ENCODE results near the gene PRR11. TPM values are rescaled to one million over a fixed set of nuclear protein-coding genes. Genes with fewer than 3 reads are reported as not detected.
A peak's percentile ranks its signal among the peaks of the same experiment; 100 is the strongest.

PRR11 gene
- total and polyA plus RNA-seq, 4 donors = 0.13 to 2.9 (median 1.2) TPM

- intact Hi-C loops (cut with DNase I) = no loop called here
- no peak for DNase-seq
- Histone ChIP-seq H3K9me3 (ENCODE audit: control insufficient read depth, low read length) (no peaks in the 10 kb centered on the region), H3K4me1 (ENCODE audit: control insufficient read depth in 1 of 2, insufficient read depth in 2 of 2, low read length in 2 of 2) (no peaks in the 10 kb centered on the region), H3K27me3 (ENCODE audit: control insufficient read depth in 1 of 2, insufficient read depth in 2 of 2, low read length in 1 of 2) (no peaks in the 10 kb centered on the region), H3K4me3 (ENCODE audit: low read length in 2 of 2) (no peak overlapping the region), H3K27ac (ENCODE audit: low read depth in 1 of 2, low read length in 2 of 2) (no peak overlapping the region), H3K36me3 (ENCODE audit: control insufficient read depth in 1 of 2, insufficient read depth in 2 of 2, low read length in 1 of 2) (no peaks in the 10 kb centered on the region)
- WGBS, 2 donors = 91 to 96% methylated on average over 4 of the region's 4 CpGs
- ATAC-seq (ENCODE audit: low FRiP score) = no peak
Measured at GRCh38 chr17:59145571-59146096, 9.9 kb upstream of the PRR11 start.

- H3K4me3 ChIP-seq (ENCODE audit: low read length in 2 of 2) = no peak overlapping the region
- no peaks in the 10 kb centered on the region for H3K27me3 ChIP-seq (ENCODE audit: control insufficient read depth in 1 of 2, insufficient read depth in 2 of 2, low read length in 1 of 2)
- H3K9me3 ChIP-seq (ENCODE audit: control insufficient read depth, low read length) = no peaks in the 10 kb centered on the region
- no peak for ATAC-seq (ENCODE audit: low FRiP score)
- H3K4me1 ChIP-seq (ENCODE audit: control insufficient read depth in 1 of 2, insufficient read depth in 2 of 2, low read length in 2 of 2) = peaks cover 0 to 1% of the 10 kb centered on the region in 2 donors
- no peaks in the 10 kb centered on the region for H3K36me3 ChIP-seq (ENCODE audit: control insufficient read depth in 1 of 2, insufficient read depth in 2 of 2, low read length in 1 of 2)
- WGBS, 2 donors = 50 to 56% methylated on average over 2 of the region's 2 CpGs
- DNase-seq = no peak
- no peak overlapping the region for H3K27ac ChIP-seq (ENCODE audit: low read depth in 1 of 2, low read length in 2 of 2)
- intact Hi-C loops (cut with DNase I) = no loop called here
Measured at GRCh38 chr17:59149051-59149450, 6.5 kb upstream of the PRR11 start.

GRCh38 chr17:59149841-59150511, 5.6 kb upstream of the PRR11 start:
- ATAC-seq (ENCODE audit: low FRiP score) (no peak), DNase-seq (no peak)
- intact Hi-C loops (cut with DNase I) = no loop called here

GRCh38 chr17:59151006-59151405, 4.5 kb upstream of the PRR11 start:
- Histone ChIP-seq H3K9me3 (ENCODE audit: control insufficient read depth, low read length) (no peaks in the 10 kb centered on the region), H3K36me3 (ENCODE audit: control insufficient read depth in 1 of 2, insufficient read depth in 2 of 2, low read length in 1 of 2) (no peaks in the 10 kb centered on the region), H3K27me3 (ENCODE audit: control insufficient read depth in 1 of 2, insufficient read depth in 2 of 2, low read length in 1 of 2) (no peaks in the 10 kb centered on the region), H3K4me3 (ENCODE audit: low read length in 2 of 2) (no peak overlapping the region), H3K27ac (ENCODE audit: low read depth in 1 of 2, low read length in 2 of 2) (no peak overlapping the region), H3K4me1 (ENCODE audit: control insufficient read depth in 1 of 2, insufficient read depth in 2 of 2, low read length in 2 of 2) (peaks cover 0 to 1% of the 10 kb centered on the region in 2 donors)
- ATAC-seq (ENCODE audit: low FRiP score) = no peak
- no peak for DNase-seq
- WGBS, 2 donors = 72 to 73% methylated on average over 5 of the region's 5 CpGs
- intact Hi-C loops (cut with DNase I) = no loop called here

More at GRCh38 chr17:59149841-59150511, 5.6 kb upstream of the PRR11 start:
- Histone ChIP-seq H3K4me1 (ENCODE audit: control insufficient read depth in 1 of 2, insufficient read depth in 2 of 2, low read length in 2 of 2) (peaks cover 0 to 1% of the 10 kb centered on the region in 2 donors), H3K4me3 (ENCODE audit: low read length in 2 of 2) (no peak overlapping the region), H3K27ac (ENCODE audit: low read depth in 1 of 2, low read length in 2 of 2) (no peak overlapping the region), H3K36me3 (ENCODE audit: control insufficient read depth in 1 of 2, insufficient read depth in 2 of 2, low read length in 1 of 2) (no peaks in the 10 kb centered on the region), H3K9me3 (ENCODE audit: control insufficient read depth, low read length) (no peaks in the 10 kb centered on the region), H3K27me3 (ENCODE audit: control insufficient read depth in 1 of 2, insufficient read depth in 2 of 2, low read length in 1 of 2) (no peaks in the 10 kb centered on the region)
- 90 to 91% methylated on average over 5 of the region's 5 CpGs for WGBS, 2 donors

GRCh38 chr17:59151591-59151990, 4.0 kb upstream of the PRR11 start:
- ATAC-seq (ENCODE audit: low FRiP score) (no peak), DNase-seq (no peak)
- H3K9me3 ChIP-seq (ENCODE audit: control insufficient read depth, low read length) = no peaks in the 10 kb centered on the region
- peaks cover 0 to 1% of the 10 kb centered on the region in 2 donors for H3K4me1 ChIP-seq (ENCODE audit: control insufficient read depth in 1 of 2, insufficient read depth in 2 of 2, low read length in 2 of 2)
- WGBS, 2 donors = 58 to 64% methylated on average over 1 of the region's 1 CpG
- H3K27ac ChIP-seq (ENCODE audit: low read depth in 1 of 2, low read length in 2 of 2) = no peak overlapping the region
- H3K27me3 ChIP-seq (ENCODE audit: control insufficient read depth in 1 of 2, insufficient read depth in 2 of 2, low read length in 1 of 2) = no peaks in the 10 kb centered on the region
- H3K36me3 ChIP-seq (ENCODE audit: control insufficient read depth in 1 of 2, insufficient read depth in 2 of 2, low read length in 1 of 2) = no peaks in the 10 kb centered on the region
- H3K4me3 ChIP-seq (ENCODE audit: low read length in 2 of 2) = no peak overlapping the region
- intact Hi-C loops (cut with DNase I) = no loop called here

- intact Hi-C loops (cut with DNase I) = no loop called here
- H3K9me3 ChIP-seq (ENCODE audit: control insufficient read depth, low read length) = no peaks in the 10 kb centered on the region
- no peaks in the 10 kb centered on the region for H3K36me3 ChIP-seq (ENCODE audit: control insufficient read depth in 1 of 2, insufficient read depth in 2 of 2, low read length in 1 of 2)
- no peaks in the 10 kb centered on the region for H3K27me3 ChIP-seq (ENCODE audit: control insufficient read depth in 1 of 2, insufficient read depth in 2 of 2, low read length in 1 of 2)
- peaks cover 0 to 1% of the 10 kb centered on the region in 2 donors for H3K4me1 ChIP-seq (ENCODE audit: control insufficient read depth in 1 of 2, insufficient read depth in 2 of 2, low read length in 2 of 2)
- ATAC-seq (ENCODE audit: low FRiP score) = no peak
- no peak overlapping the region for H3K4me3 ChIP-seq (ENCODE audit: low read length in 2 of 2)
- no peak overlapping the region for H3K27ac ChIP-seq (ENCODE audit: low read depth in 1 of 2, low read length in 2 of 2)
- 36 to 49% methylated on average over 1 of the region's 1 CpG for WGBS, 2 donors
- no peak for DNase-seq
Measured at GRCh38 chr17:59152925-59153324, 2.6 kb upstream of the PRR11 start.

- 0% methylated on average over 25 of the region's 25 CpGs for WGBS, 2 donors
- H3K4me1 ChIP-seq (ENCODE audit: control insufficient read depth in 1 of 2, insufficient read depth in 2 of 2, low read length in 2 of 2) = peaks cover 0 to 1% of the 10 kb centered on the region in 2 donors
- H3K4me3 ChIP-seq (ENCODE audit: low read length in 2 of 2) = peak overlapping the region; percentile 58 to 62
- ATAC-seq (ENCODE audit: low FRiP score) (peak; percentile 2), DNase-seq (peak in 1 of 2 donors; percentile 78)
- peak overlapping the region in 1 of 2 donors; percentile 79 for H3K27ac ChIP-seq (ENCODE audit: low read depth in 1 of 2, low read length in 2 of 2)
- no peaks in the 10 kb centered on the region for H3K36me3 ChIP-seq (ENCODE audit: control insufficient read depth in 1 of 2, insufficient read depth in 2 of 2, low read length in 1 of 2)
- no peaks in the 10 kb centered on the region for H3K27me3 ChIP-seq (ENCODE audit: control insufficient read depth in 1 of 2, insufficient read depth in 2 of 2, low read length in 1 of 2)
- no peaks in the 10 kb centered on the region for H3K9me3 ChIP-seq (ENCODE audit: control insufficient read depth, low read length)
- intact Hi-C loops (cut with DNase I) = no loop called here
Measured at GRCh38 chr17:59154292-59154720, 1.2 kb upstream of the PRR11 start.

GRCh38 chr17:59154721-59155438, 666 bp upstream of the PRR11 start, which contains the start of gene SKA2:
TSS of gene SKA2 (minus strand) at chr17:59155186. CDS start at chr17:59155163, 23 bp downstream.
- ATAC-seq (ENCODE audit: low FRiP score) (peak; percentile 98), DNase-seq (peak; percentile 96 to 98)
- intact Hi-C loops (cut with DNase I) = loop anchor here in 1 of 2 donors (5.0 kb wide), 1 partner anchor 48 kb away; the partner anchor contains the start of gene TRIM37
- 0% methylated on average over 39 of the region's 39 CpGs for WGBS, 2 donors
- no peaks in the 10 kb centered on the region for H3K36me3 ChIP-seq (ENCODE audit: control insufficient read depth in 1 of 2, insufficient read depth in 2 of 2, low read length in 1 of 2)
- peak within 1 kb of the TSS; percentile 58 to 62 for H3K4me3 ChIP-seq (ENCODE audit: low read length in 2 of 2)
- peaks cover 0 to 1% of the 10 kb centered on the region in 2 donors for H3K4me1 ChIP-seq (ENCODE audit: control insufficient read depth in 1 of 2, insufficient read depth in 2 of 2, low read length in 2 of 2)
- H3K27ac ChIP-seq (ENCODE audit: low read depth in 1 of 2, low read length in 2 of 2) = peak within 1 kb of the TSS in 1 of 2 donors; percentile 79
- H3K9me3 ChIP-seq (ENCODE audit: control insufficient read depth, low read length) = no peaks in the 10 kb centered on the region
- H3K27me3 ChIP-seq (ENCODE audit: control insufficient read depth in 1 of 2, insufficient read depth in 2 of 2, low read length in 1 of 2) = no peaks in the 10 kb centered on the region
